ENCODE data around the gene CROCC.
"Not testable (repeated sequence)": the region's sequence is repeated elsewhere in the genome, so short reads cannot be mapped to it uniquely, and the experiment has no call there.

DNA sequence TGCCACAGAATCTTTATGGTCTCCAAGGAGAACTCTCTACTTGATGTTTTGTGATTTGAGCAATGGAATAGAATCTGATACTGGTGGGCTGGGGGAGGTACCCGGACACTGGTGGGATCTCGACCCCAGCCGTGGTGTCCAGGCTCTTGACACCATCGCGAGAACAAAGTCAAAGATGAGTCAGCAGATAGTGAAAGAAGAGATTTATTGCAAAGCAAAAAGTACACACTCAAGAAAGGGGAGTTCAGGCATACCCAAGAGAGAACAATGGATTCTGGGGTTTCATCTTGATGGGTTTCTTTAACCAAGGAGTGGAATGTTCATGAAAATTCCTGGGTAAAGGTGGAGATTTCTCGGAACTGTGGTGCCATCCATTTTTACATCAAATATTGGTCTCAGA, 27.4 kb upstream of the CROCC start:
- TF ChIP-seq POLR2AphosphoS5, POLR2A (IDR thresholded peaks at IDR 0.05; ENCODE audit: low read depth, low read length): not testable (repeated sequence)
